ENCODE measurements around the gene SUN5.

GRCh38 chr20:32960849-32961731 lies 43.1 kb downstream of the SUN5 start:
- TF ChIP-seq CTCF (conservative IDR thresholded peaks at IDR 0.05; ENCODE audit: low read depth, low read length) (no peak), EZH2 (IDR thresholded peaks at IDR 0.05; ENCODE audit: low read length, unreplicated experiment) (no peak), EZH2phosphoT487 (IDR thresholded peaks at IDR 0.05; ENCODE audit: borderline replicate concordance, low read length) (no peak)
